Activated CD4-positive, alpha-beta T cell treated with anti-CD3 and anti-CD28 coated beads, Interleukin-2, Interleukin-4, amounts not matched to agents 100 ng/mL and 50 ng/mL, durations not matched to agents 16 hours and 8 hours (primary cell): ENCODE measurements around the gene PDXK.
"Not testable (repeated sequence)": the region's sequence is repeated elsewhere in the genome, so short reads cannot be mapped to it uniquely, and the experiment has no call there.

ENCODE experiments used
- DNase-seq: peaks from one replicate; pipeline ENCODE4 v3.0.0-alpha.2; 2020; ENCODE audit warnings: low spot score

PDXK gene

GRCh38 chr21:43718872-43719747, at the start of gene PDXK:
Gene PDXK, plus strand, starts transcription at chr21:43719129. Its CDS starts 166 bp downstream, at chr21:43719295.
- peak; percentile 86 for DNase-seq

DNA sequence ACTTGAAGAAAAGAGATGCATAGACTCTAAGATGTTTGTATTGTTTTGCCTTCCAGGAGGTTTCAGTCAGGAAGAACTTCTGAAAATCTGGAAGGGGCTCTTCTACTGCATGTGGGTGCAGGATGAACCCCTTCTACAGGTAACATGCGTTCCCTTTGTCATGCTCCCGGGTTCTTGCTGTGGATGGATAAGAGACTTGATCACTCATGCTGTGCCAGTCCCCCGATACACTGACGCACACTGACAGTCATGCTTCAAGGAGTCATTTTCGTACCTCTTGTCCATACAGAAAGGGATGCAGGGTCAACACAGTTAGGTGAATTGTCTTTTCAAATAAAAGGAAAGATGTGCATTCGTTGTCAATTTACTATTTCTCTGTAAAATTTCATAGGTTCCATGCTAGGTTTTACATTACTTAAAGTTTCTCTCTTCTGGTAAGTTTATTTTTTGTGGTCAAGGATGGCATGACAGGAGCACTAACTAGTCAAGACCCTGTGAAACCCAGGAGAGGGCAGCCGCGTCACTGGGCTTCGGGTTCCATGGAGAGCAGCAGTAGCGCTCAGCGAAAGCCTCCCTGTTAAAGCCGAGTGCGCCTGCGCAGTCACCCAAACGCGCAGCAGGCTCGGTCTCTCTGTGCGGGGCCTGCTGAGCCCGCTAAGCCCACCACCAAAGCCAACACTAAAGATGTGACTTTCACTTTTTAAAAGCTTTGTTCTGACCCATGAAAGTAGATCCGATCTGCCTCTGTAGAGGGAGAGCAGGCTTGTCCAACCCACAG, 48.9 kb upstream of the PDXK start:
- DNase-seq, result no peak

DNA sequence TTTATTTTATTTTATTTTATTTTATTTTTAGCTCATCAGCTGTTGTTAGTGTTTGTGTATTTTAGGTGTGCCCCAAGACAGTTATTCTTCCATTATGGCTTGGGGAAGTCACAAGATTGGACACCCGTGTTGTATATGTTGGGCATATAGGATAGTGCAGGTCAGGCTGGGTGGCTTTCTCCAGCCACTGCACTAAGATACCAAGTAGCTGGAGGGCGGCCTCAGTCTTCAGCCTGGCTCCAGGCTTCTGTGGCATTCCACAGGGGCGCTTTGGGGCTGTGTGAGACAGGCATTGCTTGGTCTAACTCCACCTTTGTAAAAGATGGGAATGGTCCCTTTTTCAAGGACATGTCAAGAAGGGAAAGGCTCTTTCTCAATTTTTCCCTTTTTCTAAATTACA, 43.1 kb upstream of the PDXK start:
- no peak for DNase-seq

GRCh38 chr21:43676391-43676790, 42.5 kb upstream of the PDXK start:
- no peak for DNase-seq

DNA sequence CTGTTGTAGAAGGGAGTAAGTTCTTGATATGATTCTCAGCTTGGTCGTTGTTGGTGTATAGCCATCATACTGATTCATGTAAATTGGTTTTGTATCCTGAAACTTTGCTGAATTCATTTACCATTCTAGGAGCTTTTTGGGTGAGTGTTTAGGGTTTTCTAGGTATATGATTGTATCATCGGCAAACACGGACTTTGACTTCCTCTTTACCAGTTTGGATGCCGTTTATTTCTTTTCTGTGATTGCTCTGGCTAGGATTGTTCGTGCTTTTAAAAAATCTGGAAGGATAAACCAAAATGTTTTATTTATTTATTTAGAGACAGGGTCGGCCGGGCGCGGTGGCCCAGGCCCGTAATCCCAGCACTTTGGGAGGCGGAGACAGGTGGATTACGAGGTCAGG, 39.0 kb upstream of the PDXK start:
- no peak for DNase-seq

- not testable (repeated sequence) for DNase-seq
Measured at GRCh38 chr21:43680421-43680820, 38.5 kb upstream of the PDXK start.

DNA sequence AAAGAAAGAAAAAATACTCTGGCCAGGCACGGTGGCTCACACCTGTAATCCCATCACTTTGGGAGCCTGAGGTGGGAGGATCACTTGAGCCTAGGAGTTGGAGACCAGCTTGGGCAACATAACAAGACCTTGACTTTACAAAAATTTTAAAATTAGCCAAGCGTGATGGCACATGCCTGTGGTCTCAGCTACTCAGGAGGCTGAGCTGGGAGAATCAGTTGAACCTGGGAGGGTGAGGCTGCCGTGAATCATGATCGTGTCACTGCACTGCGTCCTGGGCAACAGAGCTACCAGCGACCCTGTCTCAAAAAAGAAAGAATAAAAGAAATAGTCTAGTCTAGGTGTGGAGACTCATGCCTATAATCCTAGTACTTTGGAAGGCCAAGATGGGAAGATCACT, 37.3 kb upstream of the PDXK start:
- DNase-seq, result no peak

GRCh38 chr21:43684424-43684823, 34.5 kb upstream of the PDXK start:
- DNase-seq, result no peak

DNA sequence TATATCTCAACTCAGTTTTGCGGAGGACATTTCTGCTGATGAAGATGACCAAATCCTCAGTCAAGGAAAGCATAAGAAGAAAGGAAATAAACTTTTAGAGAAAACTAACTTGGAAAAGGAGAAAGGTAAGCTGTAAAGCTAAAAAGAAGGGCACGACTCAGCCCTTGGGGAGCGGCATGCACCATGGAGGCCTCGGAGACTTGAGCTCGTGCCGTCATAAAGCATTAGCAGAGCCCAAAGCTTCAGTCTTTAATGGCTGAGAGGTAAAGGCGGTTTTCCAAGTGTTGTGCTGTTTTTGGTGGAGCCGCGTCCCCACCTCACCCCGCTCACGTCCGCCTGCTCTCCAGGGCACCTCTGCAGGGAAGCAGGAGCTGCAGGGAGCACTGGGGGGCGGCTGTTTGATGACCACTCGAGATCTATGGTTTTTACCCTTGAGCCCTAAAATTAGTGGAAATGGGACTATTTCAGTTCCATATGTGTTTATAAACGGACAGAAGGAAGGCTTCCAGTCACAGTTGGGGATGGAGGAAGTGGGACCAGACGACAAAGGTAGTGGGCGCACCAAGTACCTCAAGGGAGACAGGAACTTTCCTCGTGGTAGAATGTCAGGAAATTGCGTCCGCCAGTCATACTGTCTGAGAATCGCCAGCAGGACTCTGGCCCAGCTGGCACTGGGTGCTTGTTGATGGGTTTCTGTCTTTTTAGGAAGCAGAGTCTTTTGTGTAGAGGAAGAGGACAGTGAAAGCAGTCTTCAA, 31.9 kb upstream of the PDXK start:
- DNase-seq, result no peak

- no peak for DNase-seq
Measured at GRCh38 chr21:43687566-43688399, 31.1 kb upstream of the PDXK start.

- DNase-seq, result no peak
Measured at GRCh38 chr21:43688906-43689305, 30.0 kb upstream of the PDXK start.

- DNase-seq, result no peak
Measured at GRCh38 chr21:43689556-43690337, 29.2 kb upstream of the PDXK start.

DNA sequence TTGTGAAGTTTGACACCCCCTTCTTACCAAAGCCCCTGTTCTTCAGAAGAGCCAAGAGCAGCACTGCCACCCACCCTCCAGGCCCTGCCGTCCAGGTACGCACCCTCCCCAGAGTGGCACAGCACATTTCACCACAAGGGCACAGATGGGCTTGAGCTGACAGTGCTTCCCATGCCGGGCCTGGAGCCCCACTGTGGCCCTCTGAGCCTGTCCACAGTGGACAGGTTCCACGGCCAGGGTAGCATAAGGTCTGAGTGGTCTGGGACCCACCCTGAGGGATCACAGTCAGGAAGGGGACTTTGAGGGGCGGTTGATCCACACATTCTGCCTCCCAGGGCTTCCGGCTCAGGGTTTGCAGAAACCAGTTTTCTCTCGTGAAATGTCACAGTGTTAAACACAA, 28.6 kb upstream of the PDXK start:
- DNase-seq, result no peak

DNA sequence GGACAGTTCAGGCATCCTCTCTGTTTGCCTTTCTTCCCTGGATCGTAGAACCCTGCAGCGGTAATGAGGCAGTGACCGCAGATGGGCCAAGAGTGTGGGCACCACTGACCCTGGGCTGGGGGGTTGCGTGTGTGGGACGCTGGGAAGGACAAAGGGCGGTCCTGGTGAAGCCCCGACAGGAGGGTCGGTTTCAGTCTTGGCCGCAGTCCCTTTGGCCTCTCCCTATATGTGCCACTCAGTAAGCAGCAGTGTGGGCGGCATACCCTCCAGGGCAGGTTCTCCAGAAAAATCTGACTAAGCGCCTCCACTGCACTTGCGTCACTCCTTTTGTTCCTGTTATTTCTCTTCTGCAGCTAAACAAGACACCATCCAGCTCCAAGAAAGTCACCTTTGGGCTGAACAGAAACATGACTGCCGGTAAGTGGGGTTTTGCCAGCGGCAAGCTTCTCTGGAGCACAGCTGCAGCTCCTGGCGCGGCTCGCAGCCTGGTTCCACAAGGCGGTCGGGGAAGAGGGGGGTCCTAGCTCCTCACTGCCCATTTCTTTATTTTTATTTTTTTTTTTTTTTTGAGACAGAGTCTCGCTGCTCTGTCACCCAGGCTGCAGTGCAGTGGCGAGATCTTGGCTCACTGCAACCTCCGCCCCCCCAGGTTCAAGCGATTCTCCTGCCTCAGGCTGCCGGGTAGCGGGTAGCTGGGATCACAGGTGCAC, 27.7 kb upstream of the PDXK start:
- DNase-seq, result no peak

DNA sequence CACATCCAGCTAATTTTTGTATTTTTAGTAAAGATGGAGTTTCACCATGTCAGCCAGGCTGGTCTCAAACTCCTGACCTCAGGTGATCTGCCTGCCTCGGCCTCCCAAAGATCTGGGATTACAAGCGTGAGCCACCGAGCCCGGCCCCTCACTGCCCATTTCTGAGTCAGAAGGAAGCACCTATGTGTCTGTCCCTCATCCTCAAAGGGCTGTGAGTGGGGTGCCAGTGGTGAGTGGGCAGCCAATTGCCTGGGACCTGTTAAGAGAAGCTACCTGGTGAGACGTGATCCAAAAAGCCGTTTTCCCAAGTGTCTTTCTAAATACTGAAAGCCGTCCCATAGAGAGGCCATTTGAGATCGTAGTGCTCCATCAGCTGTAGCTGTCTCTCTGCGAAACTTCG, 27.1 kb upstream of the PDXK start:
- DNase-seq, result no peak

DNA sequence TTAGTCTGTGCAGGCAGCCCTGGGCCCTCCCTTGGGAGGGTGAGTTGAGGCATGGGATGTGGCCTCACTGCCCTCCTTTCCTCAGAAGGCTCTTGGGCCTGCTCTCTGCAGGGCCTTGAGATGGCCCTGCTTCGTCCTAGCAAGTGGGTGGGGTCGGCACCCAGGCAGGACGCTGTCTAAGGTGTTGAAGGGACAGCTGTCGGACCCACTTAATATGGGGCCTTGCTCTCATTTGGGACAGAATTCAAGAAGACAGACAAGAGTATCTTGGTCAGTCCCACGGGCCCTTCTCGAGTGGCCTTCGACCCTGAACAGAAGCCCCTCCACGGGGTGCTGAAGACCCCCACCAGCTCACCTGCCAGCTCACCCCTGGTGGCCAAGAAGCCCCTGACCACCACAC, 26.0 kb upstream of the PDXK start:
- no peak for DNase-seq

DNA sequence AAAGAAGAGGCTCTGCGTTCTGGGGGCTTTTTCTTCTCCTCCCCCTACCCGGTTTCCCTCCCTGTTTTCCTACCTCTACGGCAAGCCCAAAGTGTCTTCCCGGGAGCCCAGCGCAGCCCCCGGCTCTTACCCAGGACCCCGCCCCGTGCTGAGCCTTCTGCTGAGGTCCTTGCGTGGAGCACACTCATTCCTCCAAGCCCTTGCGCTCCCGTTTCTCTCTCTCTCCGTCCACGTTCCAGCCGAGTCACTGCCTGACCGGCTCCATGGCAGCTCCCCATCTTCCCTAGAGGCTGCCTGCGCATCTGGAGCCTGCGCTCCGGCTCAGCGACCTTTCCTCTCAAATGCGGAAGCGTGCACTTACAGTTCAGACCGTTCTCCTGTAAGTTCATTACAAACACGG, 24.9 kb upstream of the PDXK start:
- DNase-seq, result no peak

DNA sequence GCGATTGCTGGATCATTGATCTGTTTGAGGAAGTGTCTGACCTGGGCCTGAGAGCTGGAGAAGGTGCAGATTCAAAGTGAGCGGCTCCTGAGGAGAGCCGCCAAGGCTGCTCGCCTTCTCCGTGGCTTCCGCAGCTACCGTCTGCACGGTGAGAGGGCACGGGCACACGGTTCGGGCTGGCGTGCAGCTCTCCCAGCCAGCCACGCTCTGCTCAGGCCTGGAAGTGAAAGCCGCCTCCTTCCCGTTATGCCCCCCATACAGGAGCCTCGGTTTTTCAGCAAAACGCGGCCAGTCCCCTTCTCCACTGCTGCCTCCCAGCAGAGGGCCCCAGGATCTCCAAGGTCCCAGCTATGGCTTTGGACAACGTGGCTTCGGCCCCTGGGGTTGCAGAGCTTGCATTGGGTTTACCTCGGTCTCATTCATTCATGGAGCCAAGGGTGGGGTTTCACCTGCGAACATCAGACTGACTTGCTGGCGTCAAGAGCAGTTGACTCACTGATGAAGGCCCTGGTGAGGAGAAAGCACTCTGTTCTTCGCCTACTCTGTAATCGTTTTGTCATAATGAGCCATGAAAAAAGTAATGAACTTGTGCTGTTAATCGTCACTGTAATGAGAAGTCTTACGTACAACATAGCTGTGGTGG, 24.4 kb upstream of the PDXK start:
- DNase-seq, result no peak

- DNase-seq, result no peak
Measured at GRCh38 chr21:43696214-43696613, 22.7 kb upstream of the PDXK start.
